ENCODE data around the gene C6orf136. TPM values are rescaled to one million over a fixed set of nuclear protein-coding genes. Genes with fewer than 3 reads are reported as not detected.
A peak's percentile ranks its signal among the peaks of the same experiment; 100 is the strongest.

The C6orf136 gene
- total and polyA plus RNA-seq, 10 of the 15 experiments (the other 5 are each of a cell fraction or from before 2014, with no cell fraction given), result 5.2 to 24.1 (median 14.9) TPM

DNA sequence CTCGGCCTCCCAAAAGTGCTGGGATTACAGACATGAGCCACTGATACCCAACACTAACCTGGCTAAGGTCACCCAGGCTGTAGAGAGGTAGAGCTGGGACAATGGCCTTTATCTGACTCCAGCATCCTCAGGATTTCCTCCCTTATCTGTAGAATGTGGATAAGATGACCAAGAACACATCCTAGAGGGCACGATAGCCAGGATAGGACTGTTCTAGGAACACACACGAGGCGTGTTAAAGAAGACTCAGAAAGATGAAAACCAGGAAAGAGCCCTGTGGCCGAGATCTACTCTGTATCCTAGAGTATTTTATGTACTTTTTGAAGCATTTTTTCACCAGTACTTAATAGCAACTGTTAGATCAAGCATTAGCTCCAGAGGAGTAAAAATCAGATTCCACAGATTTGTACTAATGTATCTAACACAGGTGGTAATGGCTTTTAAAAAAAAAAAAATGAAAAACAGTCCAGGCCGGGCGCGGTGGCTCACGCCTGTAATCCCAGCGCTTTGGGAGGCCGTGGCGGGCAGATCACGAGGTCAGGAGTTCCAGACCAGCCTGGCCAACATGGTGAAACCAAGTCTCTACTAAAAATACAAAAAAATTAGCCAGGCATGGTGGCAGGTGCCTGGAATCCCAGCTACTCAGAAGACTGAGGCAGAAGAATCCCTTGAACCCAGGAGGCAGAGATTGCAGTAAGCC, 47.2 kb upstream of the C6orf136 start:
- SMC1A ChIA-PET (ENCODE audit: uncharacterized antibody, unreplicated experiment), result interaction anchor here (1.2 to 3.5 kb wide), 3 partner anchors 11 to 131 kb away, joined by 3 to 16 read pairs (median 3); no protein-coding TSS in a partner anchor
- POLR2A ChIA-PET, result interaction anchor here (0.6 to 2.5 kb wide), 5 partner anchors 11 to 674 kb away, joined by 4 to 10 read pairs (median 7); no protein-coding TSS in a partner anchor
- no peaks in the 10 kb centered on the region for H3K9me3 ChIP-seq (replicated peaks; ENCODE audit: control insufficient read depth, insufficient read depth, low read length)
- no peaks in the 10 kb centered on the region for H3K79me2 ChIP-seq (ENCODE audit: control insufficient read depth, insufficient read depth, low read length)
- no peak overlapping the region for H2AFZ ChIP-seq (ENCODE audit: control insufficient read depth, low read depth, low read length)
- in situ Hi-C loops (cut with MboI), result loop anchor here (5.0 kb wide), 1 partner anchor 117 kb away; no protein-coding TSS in a partner anchor
- BruUV-seq (replicated peaks), result no TSS peak
- peaks cover 3% of the 10 kb centered on the region; the same call in 1 of the 2 replicates for H4K20me1 ChIP-seq (ENCODE audit: control insufficient read depth, insufficient read depth)
- intact Hi-C loops (cut with micrococcal nuclease; ENCODE audit: unreplicated experiment), result no loop called here
- FAIRE-seq (no peak), ATAC-seq (no peak), DNase-seq (ENCODE audit: low read depth, low spot score) (no peak)
- peaks cover 16 to 28% of the 10 kb centered on the region in 2 experiments; a peak in 3 of 4 replicates for H3K36me3 ChIP-seq (ENCODE audit: control insufficient read depth in 2 of 2, insufficient read depth in 2 of 2, low read length in 1 of 2)
- H3K4me2 ChIP-seq (ENCODE audit: control insufficient read depth, insufficient read depth), result no peak overlapping the region
- TF ChIP-seq HDGF (IDR thresholded peaks at IDR 0.05) (no peak), POLR2AphosphoS2 (IDR thresholded peaks at IDR 0.05; ENCODE audit: low read depth, low read length) (0 out of 2 replicates have a peak, but pooled peaks have one; percentile 37)
- no peaks in the 10 kb centered on the region for H3K27me3 ChIP-seq (replicated peaks in 1 of 2; ENCODE audit: control insufficient read depth in 2 of 2, insufficient read depth in 2 of 2, low read length in 1 of 2)
- H3K27ac ChIP-seq (ENCODE audit: control insufficient read depth, insufficient read depth), result no peak overlapping the region
- H3K4me3 ChIP-seq, result no peak overlapping the region
- H3K9ac ChIP-seq (ENCODE audit: control insufficient read depth, insufficient read depth, low read length), result no peak overlapping the region
- CTCF ChIA-PET, result interaction anchor here (1.0 to 10.3 kb wide), 7 partner anchors 8 to 147 kb away, joined by 3 to 188 read pairs (median 6); no protein-coding TSS in a partner anchor
- RAD21 ChIA-PET (ENCODE audit: unreplicated experiment), result interaction anchor here (0.7 to 1.6 kb wide), 4 partner anchors 11 to 231 kb away, joined by 3 read pairs; partner anchors contain the start of gene ABCF1
- no peaks in the 10 kb centered on the region; the same call in 1 of the 2 replicates for H3K4me1 ChIP-seq (ENCODE audit: control insufficient read depth, insufficient read depth, low read length)
- WGBS (ENCODE audit: insufficient coverage, insufficient replicate concordance, low lambda C conversion rate, missing lambda C conversion rate), result 90% methylated on average over 13 of the region's 13 CpGs

- H3K4me3 ChIP-seq, result no peak overlapping the region
- H3K79me2 ChIP-seq (ENCODE audit: control insufficient read depth, insufficient read depth, low read length), result no peaks in the 10 kb centered on the region
- no peak overlapping the region for H3K4me2 ChIP-seq (ENCODE audit: control insufficient read depth, insufficient read depth)
- peaks cover 3% of the 10 kb centered on the region; the same call in 1 of the 2 replicates for H4K20me1 ChIP-seq (ENCODE audit: control insufficient read depth, insufficient read depth)
- POLR2A ChIA-PET, result interaction anchor here (0.6 to 2.5 kb wide), 3 partner anchors 12 to 674 kb away, joined by 6 to 10 read pairs (median 9); no protein-coding TSS in a partner anchor
- no peaks in the 10 kb centered on the region for H3K9me3 ChIP-seq (replicated peaks; ENCODE audit: control insufficient read depth, insufficient read depth, low read length)
- intact Hi-C loops (cut with micrococcal nuclease; ENCODE audit: unreplicated experiment) (no loop called here), in situ Hi-C loops (cut with MboI) (no loop called here)
- FAIRE-seq (no peak), ATAC-seq (no peak), DNase-seq (ENCODE audit: low read depth, low spot score) (no peak)
- H3K27me3 ChIP-seq (replicated peaks in 1 of 2; ENCODE audit: control insufficient read depth in 2 of 2, insufficient read depth in 2 of 2, low read length in 1 of 2), result no peaks in the 10 kb centered on the region
- no peak overlapping the region for H3K9ac ChIP-seq (ENCODE audit: control insufficient read depth, insufficient read depth, low read length)
- BruUV-seq (replicated peaks), result TSS peak; percentile 19
- CTCF ChIA-PET, result interaction anchor here (0.6 to 10.3 kb wide), 6 partner anchors 9 to 924 kb away, joined by 3 to 188 read pairs (median 6); no protein-coding TSS in a partner anchor
- H3K4me1 ChIP-seq (ENCODE audit: control insufficient read depth, insufficient read depth, low read length), result no peaks in the 10 kb centered on the region; the same call in 1 of the 2 replicates
- RAD21 ChIA-PET (ENCODE audit: unreplicated experiment), result interaction anchor here (0.9 kb wide), 2 partner anchors 10 to 118 kb away, joined by 3 read pairs; no protein-coding TSS in a partner anchor
- no peak overlapping the region for H3K27ac ChIP-seq (ENCODE audit: control insufficient read depth, insufficient read depth)
- WGBS (ENCODE audit: insufficient coverage, insufficient replicate concordance, low lambda C conversion rate, missing lambda C conversion rate), result 87% methylated on average over 10 of the region's 10 CpGs
- H2AFZ ChIP-seq (ENCODE audit: control insufficient read depth, low read depth, low read length), result no peak overlapping the region
- SMC1A ChIA-PET (ENCODE audit: uncharacterized antibody, unreplicated experiment), result interaction anchor here (0.8 to 3.5 kb wide), 6 partner anchors 10 to 284 kb away, joined by 3 to 16 read pairs (median 4); partner anchors contain the start of gene DDR1
- TF ChIP-seq, protein P1, sequence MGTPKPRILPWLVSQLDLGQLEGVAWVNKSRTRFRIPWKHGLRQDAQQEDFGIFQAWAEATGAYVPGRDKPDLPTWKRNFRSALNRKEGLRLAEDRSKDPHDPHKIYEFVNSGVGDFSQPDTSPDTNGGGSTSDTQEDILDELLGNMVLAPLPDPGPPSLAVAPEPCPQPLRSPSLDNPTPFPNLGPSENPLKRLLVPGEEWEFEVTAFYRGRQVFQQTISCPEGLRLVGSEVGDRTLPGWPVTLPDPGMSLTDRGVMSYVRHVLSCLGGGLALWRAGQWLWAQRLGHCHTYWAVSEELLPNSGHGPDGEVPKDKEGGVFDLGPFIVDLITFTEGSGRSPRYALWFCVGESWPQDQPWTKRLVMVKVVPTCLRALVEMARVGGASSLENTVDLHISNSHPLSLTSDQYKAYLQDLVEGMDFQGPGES (IDR thresholded peaks at IDR 0.05), result no peak
- TF ChIP-seq EED (IDR thresholded peaks at IDR 0.05; ENCODE audit: low read depth) (no peak), E2F4 (IDR thresholded peaks at IDR 0.05; ENCODE audit: low read depth, low read length) (no peak), HDAC2 (IDR thresholded peaks at IDR 0.05) (no peak), STAT1 (conservative IDR thresholded peaks at IDR 0.05) (no peak), POLR2A (IDR thresholded peaks at IDR 0.05; ENCODE audit: low read depth, low read length) (peak; percentile 47; the same call in 1 of the 2 replicates), DPF2 (IDR thresholded peaks at IDR 0.05) (no peak), TAF1 (IDR thresholded peaks at IDR 0.05; ENCODE audit: borderline replicate concordance, low read depth, low read length) (no peak), ZNF384 (IDR thresholded peaks at IDR 0.05; ENCODE audit: borderline replicate concordance, low read depth, low read length) (no peak), KLF5 (IDR thresholded peaks at IDR 0.05; ENCODE audit: partially characterized antibody) (no peak), TARDBP (IDR thresholded peaks at IDR 0.05; ENCODE audit: borderline replicate concordance) (no peak), MTA3 (IDR thresholded peaks at IDR 0.05; ENCODE audit: borderline replicate concordance, low read length) (no peak), POLR2AphosphoS5 (IDR thresholded peaks at IDR 0.05; ENCODE audit: low read length) (0 out of 2 replicates have a peak, but pooled peaks have one; percentile 9)
- H3K36me3 ChIP-seq (ENCODE audit: control insufficient read depth in 2 of 2, insufficient read depth in 2 of 2, low read length in 1 of 2), result peaks cover 20 to 31% of the 10 kb centered on the region in 2 experiments; a peak in 3 of 4 replicates
Observed at GRCh38 chr6:30600451-30600961, 46.4 kb upstream of the C6orf136 start.
